Kidney epithelial cell (primary cell): Measurements from ENCODE around the gene MCUR1. TPM values are rescaled to one million over a fixed set of nuclear protein-coding genes. Genes with fewer than 3 reads are reported as not detected.

ENCODE experiments used
- DNase-seq: peaks from one replicate; pipeline ENCODE4 v3.0.0-alpha.2; 2010; ENCODE audit warnings: low read depth
- H3K27me3 ChIP-seq: 2 replicates; pipeline ENCODE4 v1.6.0; 2011; ENCODE audit warnings: low read length; ENCODE audit not compliant: control insufficient read depth, insufficient read depth
- H3K36me3 ChIP-seq: 2 replicates; pipeline ENCODE4 v1.5.1; 2011; ENCODE audit warnings: low read length; ENCODE audit not compliant: control insufficient read depth, insufficient read depth
- H3K4me3 ChIP-seq: 2 replicates; pipeline ENCODE4 v1.5.1; 2011; ENCODE audit warnings: low read depth, mild to moderate bottlenecking, control low read depth, low read length
- CTCF ChIP-seq: IDR thresholded peaks from 2 replicates; pipeline ENCODE4 v1.5.1; 2011; ENCODE audit warnings: mild to moderate bottlenecking, moderate library complexity, low read length, control low read depth, inconsistent platforms; ENCODE audit not compliant: insufficient read depth, poor library complexity, severe bottlenecking
- total RNA-seq: library from RNA; depleted of rRNA; stranded (reverse); fragments of >200 nt; gene quantifications from 2 replicates; pipeline ENCODE4 v1.2.3, GENCODE V29; 2015

MCUR1 gene
- total RNA-seq, 1 donor from 2014 or later: 15.0 TPM

- H3K4me3 ChIP-seq: no peak overlapping the region
- DNase-seq: peak; percentile 9
- H3K27me3 ChIP-seq: no peaks in the 10 kb centered on the region
- H3K36me3 ChIP-seq: no peaks in the 10 kb centered on the region
- peak; percentile 13 for TF ChIP-seq CTCF
Observed at GRCh38 chr6:13767121-13767808, 47.1 kb downstream of the MCUR1 start.

GRCh38 chr6:13766201-13766634, 48.1 kb downstream of the MCUR1 start:
- TF ChIP-seq CTCF: no peak
- no peaks in the 10 kb centered on the region for H3K36me3 ChIP-seq
- DNase-seq: peak; percentile 29
- H3K4me3 ChIP-seq: no peak overlapping the region
- no peaks in the 10 kb centered on the region for H3K27me3 ChIP-seq

GRCh38 chr6:13765570-13765969, 48.8 kb downstream of the MCUR1 start:
- H3K27me3 ChIP-seq: no peaks in the 10 kb centered on the region
- no peaks in the 10 kb centered on the region for H3K36me3 ChIP-seq
- H3K4me3 ChIP-seq: no peak overlapping the region
- TF ChIP-seq CTCF: no peak
- DNase-seq: no peak

GRCh38 chr6:13764996-13765395, 49.4 kb downstream of the MCUR1 start:
- Histone ChIP-seq H3K4me3 (no peak overlapping the region), H3K27me3 (no peaks in the 10 kb centered on the region), H3K36me3 (no peaks in the 10 kb centered on the region)
- no peak for DNase-seq
- no peak for TF ChIP-seq CTCF

- H3K27me3 ChIP-seq: no peaks in the 10 kb centered on the region
- TF ChIP-seq CTCF: no peak
- DNase-seq: no peak
- no peak overlapping the region for H3K4me3 ChIP-seq
- H3K36me3 ChIP-seq: no peaks in the 10 kb centered on the region
Observed at GRCh38 chr6:13763740-13764381, 50.5 kb downstream of the MCUR1 start.
